Activated CD4-positive, alpha-beta T cell treated with anti-CD3 and anti-CD28 coated beads, Interleukin-10, Interleukin-2, amounts not matched to agents 100 ng/mL and 50 ng/mL, durations not matched to agents 16 hours and 8 hours (primary cell): ENCODE results near the gene DHCR24.

Experiments
- DNase-seq: peaks from one replicate; pipeline ENCODE4 v3.0.0-alpha.2; 2020

DHCR24 gene

DNA sequence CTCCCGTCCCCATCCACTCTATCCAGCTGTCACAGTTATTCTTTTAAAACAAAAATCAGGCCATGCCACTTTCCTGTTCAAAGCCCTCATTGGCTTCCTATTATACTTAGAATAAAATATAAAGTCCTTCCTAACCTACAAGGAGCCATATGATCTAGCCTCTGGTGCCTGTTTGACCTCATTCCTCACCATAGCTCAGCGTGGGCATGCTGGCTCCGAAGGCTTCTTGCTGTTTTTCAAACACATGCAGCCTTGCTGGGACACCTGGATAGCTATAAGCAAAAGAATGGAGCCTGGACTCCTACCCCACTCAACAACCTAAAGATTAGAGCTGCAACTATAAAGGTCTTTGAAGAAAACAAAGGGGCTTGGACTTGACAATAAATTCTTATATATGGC, 23.7 kb downstream of the DHCR24 start:
- DNase-seq, result no peak

GRCh38 chr1:54861070-54861761, 25.8 kb downstream of the DHCR24 start:
- no peak for DNase-seq

GRCh38 chr1:54859700-54860391, 27.1 kb downstream of the DHCR24 start:
- DNase-seq, result no peak

DNA sequence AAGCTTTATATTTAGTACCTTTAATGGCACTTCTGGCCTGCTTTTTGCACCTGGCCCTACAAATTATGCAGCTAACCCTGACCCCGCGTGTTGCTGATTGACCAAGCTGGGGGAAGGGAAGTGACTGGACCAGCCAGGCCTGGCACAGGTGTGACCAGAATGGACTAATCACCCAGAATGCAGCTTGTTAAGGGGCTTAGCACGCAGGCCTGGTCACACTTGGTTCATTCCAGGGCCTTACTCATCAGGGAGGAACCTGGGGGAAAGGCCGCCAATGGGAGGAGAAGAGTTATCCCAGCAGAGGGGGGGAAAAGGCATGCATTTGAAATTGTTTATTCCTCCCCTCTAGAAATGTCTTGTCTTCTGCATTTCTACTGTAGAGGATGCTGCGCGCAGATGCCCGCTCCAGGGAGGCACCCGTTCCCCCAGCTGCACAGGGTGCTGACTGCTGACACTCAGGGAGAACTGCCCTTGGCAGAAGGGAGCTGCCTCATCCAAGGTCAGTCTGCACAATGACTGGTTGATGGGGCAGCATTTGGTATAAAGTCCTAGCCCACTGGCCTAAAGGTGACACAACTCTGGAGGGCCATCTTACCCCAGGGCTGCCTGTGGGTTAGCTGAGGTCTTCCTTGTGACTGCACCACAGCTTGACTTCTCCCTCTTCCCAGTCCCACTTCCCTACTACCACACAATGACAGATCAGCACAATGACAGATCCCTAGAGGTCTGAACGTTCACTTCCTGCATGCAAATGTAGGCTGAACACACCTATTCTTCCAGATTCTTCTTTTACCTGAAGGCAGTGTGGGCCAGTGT, 29.0 kb downstream of the DHCR24 start:
- DNase-seq, result no peak

DNA sequence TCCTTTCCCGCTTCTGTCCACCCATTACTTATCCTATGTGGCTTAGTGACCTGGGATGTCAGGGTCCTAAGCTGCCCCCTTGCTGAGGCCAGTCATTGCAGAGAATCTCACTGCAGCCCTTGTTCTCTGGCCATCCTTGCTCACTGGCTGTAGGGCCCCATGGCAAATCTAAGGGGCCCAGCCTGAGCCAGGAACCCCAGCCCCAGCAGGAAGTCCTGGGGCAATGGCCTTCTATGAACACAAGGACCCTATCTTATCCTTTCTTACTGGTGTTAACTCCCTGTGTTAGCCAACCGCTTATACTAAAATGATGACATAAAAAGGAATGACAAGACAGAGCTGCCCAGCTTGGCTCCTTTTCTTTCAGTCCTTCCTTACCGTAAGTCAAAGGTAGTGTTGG, 29.9 kb downstream of the DHCR24 start:
- no peak for DNase-seq

DNA sequence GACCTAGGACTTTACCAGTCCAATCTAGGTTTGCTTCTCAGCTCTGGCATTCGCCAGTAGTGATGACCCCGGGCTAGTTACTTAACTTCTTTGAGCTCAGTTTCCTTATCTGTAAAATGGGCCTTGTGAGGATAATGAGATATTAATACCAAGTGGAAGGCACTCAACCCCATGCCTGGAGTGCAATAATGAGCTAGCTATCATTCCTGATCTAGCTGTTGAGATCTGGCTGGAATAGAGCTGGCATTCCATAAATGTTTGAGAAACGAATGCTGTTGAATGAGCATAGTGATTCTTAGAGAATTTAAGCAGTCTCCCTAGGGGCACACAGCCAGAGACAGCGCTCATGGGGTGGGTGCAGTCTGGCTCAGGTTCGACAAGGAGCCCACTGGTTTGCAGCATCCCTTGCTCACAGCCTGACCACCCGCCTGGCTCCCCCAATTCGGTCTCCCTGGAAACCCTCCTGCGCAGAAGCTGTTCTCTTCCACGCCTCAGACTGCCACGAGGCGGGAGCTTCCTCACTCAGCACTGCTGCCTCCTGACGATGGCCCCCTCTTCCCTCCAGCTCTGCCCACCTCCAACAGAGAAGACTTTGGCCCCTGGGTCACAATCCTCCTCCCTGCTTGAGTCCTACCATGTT, 32.5 kb downstream of the DHCR24 start:
- DNase-seq, result no peak

- no peak for DNase-seq
Observed at GRCh38 chr1:54853793-54854370, 33.1 kb downstream of the DHCR24 start.

DNA sequence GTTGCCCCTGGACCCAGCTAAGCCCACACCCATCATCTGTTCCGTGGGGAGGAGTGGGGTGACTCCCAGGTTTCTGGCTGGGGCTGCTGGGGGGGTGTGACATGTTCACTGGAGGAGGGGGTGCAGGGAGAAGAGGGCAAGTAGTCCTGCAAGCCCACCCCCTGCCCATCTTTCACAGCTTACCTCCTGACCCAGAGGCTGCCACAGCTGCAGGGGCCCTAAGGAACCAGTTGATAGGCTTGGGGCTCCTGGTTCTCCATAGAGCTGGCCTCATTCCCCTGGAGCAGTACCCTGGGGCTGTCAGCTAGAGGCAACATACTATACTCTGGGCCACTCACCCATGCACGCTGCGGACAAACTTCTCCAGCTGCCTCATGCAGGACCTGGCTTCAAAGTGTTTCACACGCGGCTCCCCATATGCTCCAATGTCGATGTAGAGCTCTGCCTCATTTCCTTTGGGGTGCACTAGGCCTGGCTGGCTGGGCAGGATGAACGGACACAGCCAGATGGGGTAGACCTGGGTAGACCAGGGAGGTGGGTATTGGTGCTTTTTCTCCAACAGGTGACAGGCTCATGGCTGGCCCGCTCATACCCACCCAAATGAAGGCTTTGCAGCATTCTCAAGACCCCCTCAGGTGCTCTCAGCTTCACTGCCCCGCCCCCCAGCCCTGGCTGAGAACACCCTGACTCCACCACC, 33.8 kb downstream of the DHCR24 start:
- no peak for DNase-seq

DNA sequence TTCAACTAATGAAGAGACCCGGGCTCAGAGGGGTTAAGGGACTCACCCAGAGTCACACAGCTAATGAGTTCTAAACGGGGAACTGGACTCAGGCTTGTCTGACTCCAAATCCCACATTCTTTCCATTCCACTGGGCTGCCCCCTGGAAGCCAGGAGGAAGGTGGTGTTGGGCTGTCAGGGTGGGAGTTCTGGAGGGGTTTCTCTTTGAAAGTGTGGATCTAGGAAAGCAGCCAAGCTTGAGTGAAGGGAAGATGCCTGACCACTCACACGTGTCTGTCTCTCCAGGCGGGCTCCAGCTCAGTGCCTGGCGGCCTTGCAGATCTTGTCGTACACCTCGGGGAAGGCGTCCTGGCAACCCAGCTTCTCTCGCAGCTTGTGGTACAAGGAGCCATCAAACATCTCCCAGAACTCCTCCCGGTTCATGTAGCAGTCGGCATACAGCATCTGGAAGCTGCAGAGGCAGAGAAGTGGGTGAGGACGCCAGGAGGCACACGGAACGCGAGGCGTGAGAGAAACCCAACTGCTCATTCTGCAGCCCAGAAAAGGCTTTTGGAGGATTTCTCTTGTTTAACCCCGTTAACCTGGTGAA, 35.0 kb downstream of the DHCR24 start:
- DNase-seq, result no peak

DNA sequence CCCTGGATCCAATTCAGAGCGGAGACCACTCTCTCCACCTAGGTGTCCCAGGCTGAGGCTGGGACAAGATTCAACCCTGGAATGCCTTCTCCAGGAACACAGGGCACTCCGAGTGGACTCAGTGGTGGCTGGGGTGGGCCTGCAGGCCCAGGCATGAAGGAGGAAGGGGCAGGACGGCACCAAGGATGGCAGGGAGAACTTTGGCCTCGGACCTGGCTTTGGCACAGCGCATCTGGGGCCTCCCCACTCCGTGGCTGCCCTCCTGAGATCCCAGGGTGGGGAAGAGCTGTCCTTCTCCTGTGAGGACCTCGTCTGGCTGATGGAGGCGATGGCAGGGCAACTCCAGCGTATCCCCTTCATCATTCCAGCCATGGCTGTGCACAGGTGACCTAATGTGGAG, 35.6 kb downstream of the DHCR24 start:
- DNase-seq, result no peak

DNA sequence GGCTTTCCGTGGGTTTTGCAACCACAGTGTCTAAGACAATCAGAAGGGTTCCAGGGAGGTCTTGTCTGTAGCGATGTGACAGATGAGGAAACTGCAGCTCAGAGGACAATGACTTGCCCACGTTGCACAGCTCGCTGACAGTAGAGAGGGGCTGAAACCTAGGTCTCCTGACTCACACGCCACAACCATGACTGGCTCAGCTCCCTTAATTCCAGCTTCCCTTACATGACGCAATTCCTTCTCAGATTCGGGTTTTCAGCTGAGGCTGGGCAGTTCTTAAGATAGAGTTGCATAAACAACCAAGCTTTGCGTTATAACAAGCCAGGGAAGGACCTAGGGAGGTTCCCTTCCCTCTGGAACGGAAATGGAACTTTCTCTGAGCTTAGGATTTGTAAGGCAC, 36.3 kb downstream of the DHCR24 start:
- no peak for DNase-seq

DNA sequence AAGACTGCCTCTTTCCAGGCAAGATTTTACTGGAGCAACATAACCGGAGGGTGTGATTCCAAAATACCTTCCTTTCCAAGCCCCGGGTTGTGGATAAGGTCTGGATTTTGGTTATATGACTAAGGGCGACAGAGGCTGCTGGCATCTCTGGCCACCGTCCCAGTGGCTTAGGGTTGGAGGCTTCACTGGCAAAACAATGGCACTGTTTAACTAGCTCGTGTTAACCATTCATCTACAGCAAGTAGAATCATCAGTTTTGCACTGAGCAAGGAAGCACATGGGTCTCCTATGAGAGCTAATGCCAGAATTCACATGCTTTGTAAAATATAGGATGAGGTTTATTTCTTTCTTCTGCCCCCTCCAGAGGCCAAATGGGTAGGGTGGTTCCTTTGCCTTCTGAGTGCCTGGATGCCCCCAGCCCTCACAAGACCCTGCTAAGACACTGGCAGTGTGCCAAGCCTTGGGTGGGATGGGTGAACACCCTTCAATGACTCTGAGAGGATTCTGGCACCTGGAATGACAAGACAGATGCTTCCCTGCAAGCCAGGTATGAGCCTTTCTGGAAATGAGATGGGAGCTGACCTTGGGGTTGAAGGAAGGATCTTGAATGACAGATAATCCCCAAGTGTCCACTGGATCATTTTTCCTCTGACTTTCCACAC, 36.8 kb downstream of the DHCR24 start:
- no peak for DNase-seq

- no peak for DNase-seq
Observed at GRCh38 chr1:54849219-54850068, 37.6 kb downstream of the DHCR24 start.

DNA sequence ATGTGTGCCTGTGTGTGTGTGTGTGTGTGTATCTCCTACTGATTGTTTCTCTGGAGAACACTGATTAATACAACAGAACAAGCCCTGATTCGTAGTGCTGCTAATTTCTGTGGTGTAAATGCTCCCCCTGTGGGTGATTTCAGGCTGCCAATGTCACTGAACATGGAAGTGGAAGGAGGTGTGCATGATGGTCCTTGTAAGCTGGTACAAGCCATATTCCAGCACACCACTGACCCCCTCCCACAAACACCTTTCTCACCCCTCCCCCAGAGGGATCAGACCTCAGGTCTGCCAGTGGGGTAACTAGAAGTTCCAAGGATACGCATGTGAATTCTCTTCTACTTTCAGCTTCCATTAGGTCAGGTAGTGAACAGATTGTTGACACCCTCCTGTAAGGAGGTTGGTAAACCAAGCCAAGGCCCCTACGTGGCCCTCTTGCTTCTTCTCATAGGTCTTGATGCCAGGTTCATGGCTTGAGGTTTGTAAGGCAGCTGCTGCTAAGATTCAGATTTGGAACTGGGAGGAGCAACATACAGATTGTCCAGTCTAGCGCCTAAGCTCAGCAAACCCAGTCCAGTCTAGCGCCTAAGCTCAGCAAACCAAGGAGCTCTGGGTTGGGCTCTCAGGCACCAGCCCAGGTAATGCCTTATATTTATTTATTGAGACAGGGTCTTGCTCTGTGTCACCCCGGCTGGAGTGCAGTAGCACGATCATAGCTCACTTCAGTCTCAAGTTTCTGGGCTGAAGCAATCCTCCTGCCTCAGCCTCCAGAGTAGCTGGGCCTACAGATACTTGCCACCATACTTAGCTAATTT, 38.7 kb downstream of the DHCR24 start:
- DNase-seq, result no peak

DNA sequence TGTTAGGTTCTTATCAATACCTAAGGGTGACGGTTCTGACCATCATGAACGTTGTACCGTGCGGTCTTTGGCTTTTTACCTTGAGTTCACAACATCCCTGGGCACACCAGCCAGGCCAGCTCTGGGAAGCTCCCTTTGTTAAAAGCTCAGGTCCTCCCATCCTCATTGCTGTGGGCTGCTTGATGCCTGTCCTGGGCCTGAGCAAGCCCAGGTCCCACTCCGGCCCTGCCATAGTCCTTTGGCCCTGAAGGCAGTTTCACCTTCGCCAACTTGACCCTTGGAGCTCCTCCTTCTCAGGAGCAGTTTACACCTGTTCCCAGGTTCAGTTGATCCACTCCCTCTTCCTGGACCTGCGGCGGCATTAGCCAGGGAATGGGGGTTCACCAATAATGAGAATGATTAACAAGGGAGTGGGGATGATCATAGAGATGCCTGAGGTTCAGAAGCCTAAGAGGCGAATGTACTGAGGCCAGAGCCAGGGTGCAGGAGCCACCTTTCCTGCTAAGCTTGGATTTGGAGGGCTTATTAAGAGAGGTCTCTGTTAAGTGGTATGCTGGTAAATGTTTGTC, 40.2 kb downstream of the DHCR24 start:
- DNase-seq, result no peak

DNA sequence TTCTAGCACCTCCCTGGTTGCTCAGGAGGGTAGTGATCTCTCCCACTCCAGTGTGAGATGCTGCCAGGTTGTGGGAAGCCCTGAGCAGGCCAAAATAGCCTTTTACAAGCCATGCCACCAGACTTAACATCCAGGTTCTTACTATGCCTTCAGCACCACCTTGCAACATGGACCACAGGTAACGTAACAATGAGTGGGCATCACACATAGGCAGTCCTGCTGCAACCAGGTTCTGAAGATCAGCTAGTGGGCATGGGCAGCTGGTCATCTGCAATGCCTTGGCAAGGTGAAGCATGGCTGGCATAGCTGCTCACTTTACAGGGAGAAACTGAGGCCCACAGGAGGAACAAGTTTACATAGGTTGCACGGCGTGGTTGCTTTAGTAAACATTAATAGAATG, 40.7 kb downstream of the DHCR24 start:
- no peak for DNase-seq

DNA sequence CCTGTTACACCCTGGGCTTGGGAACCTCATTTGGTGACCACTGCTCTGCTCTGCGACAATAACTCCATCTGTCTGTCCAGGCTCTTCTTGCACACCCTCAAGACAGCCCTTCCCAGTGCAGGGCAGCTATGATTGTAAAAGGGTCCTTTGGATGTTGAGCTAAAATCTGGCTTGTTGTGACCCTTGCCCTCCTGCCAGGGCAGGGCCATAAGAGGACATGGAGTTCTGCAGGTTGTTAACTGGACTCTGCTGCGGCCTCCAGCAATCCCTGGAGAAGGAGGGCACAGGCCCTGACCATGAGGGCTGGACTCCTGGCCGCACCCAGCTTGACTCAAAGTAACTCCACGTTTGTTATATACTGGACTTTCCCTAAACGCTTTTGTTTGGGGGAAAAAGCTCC, 41.2 kb downstream of the DHCR24 start:
- no peak for DNase-seq

DNA sequence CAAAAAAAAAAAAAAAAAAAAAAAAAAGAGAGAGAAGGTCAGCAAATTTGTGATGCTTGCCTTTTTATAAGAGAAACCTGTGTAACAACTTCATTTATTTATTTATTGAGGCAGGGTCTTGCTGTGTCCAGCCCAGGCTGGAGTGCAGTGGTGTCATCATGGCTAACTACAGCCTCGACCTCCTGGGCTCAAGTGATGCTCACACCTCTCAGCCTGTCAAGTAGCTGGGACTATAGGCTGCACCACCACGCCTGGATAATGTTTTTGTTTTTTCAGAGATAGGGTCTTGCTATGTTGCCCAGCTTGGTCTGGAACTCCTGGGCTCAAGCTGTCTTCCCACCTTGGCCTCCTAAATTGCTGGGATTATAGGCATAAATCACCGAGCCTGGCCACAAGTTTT, 42.4 kb downstream of the DHCR24 start:
- no peak for DNase-seq

GRCh38 chr1:54843449-54843848, 43.5 kb downstream of the DHCR24 start:
- DNase-seq, result no peak
